Naive thymus-derived CD4-positive, alpha-beta T cell (primary cell): Measurements from ENCODE around the gene CLDND1. TPM values are rescaled to one million over a fixed set of nuclear protein-coding genes. Genes with fewer than 3 reads are reported as not detected.

Experiments
- ATAC-seq: fragments of 150-1000 bp; cut with Tn5 transposase; 2 replicates; pipeline ENCODE4 v1.10.0; 2021; ENCODE audit warnings: mild to moderate bottlenecking, moderate library complexity
- CTCF ChIA-PET: fragments of 350-600 bp; sonication (Branson Sonifier 250); formaldehyde crosslinking; loops from one replicate; lab custom pipeline; 2021; ENCODE audit warnings: antibody characterized with exemption; lab: Charles Lee
- POLR2A ChIA-PET: fragments of 350-600 bp; sonication (Branson Sonifier 250); formaldehyde crosslinking; loops from one replicate; lab custom pipeline; 2021; ENCODE audit warnings: antibody characterized with exemption, inconsistent platforms; lab: Charles Lee
- DNase-seq, 9 donors: peaks; one replicate each; pipeline versions ENCODE4 v3.0.0 to v3.0.0-alpha.2; 2020 to 2022; ENCODE audit warnings: mixed read lengths in 1 of 9
- H3K27ac ChIP-seq: one replicate; pipeline ENCODE4 v1.7.0; 2013; ENCODE audit warnings: mild to moderate bottlenecking, low read depth, low read length, moderate library complexity
- H3K27me3 ChIP-seq, 2 donors: one replicate each; pipeline ENCODE4 v1.7.0; 2013; ENCODE audit warnings: low read length in 2 of 2, mild to moderate bottlenecking in 2 of 2, moderate library complexity in 2 of 2; ENCODE audit not compliant: control insufficient read depth in 2 of 2, insufficient read depth in 2 of 2
- H3K36me3 ChIP-seq, 3 experiments: 1 replicate in 2 of 3; 2 replicates in 1 of 3; pipeline ENCODE4 v1.7.0; 2013; ENCODE audit warnings: low read length in 3 of 3, mild to moderate bottlenecking in 3 of 3, moderate library complexity in 1 of 3; ENCODE audit not compliant: insufficient read depth in 3 of 3, control insufficient read depth in 2 of 3
- H3K4me1 ChIP-seq, 2 donors: one replicate each; pipeline ENCODE4 v1.7.0; 2013; ENCODE audit warnings: low read length in 2 of 2, mild to moderate bottlenecking in 2 of 2, moderate library complexity in 1 of 2; ENCODE audit not compliant: control insufficient read depth in 2 of 2, insufficient read depth in 2 of 2
- H3K4me3 ChIP-seq: 2 replicates; pipeline ENCODE4 v1.7.0; 2013; ENCODE audit warnings: mild to moderate bottlenecking, low read length
- H3K9me3 ChIP-seq, 3 experiments: 1 replicate in 2 of 3; 2 replicates in 1 of 3; pipeline ENCODE4 v1.7.0; 2013; ENCODE audit warnings: low read length in 3 of 3; ENCODE audit not compliant: control insufficient read depth in 2 of 3
- H3K27ac Mint-ChIP-seq, 9 donors: one replicate each; pipeline ENCODE4 v1.8.0; 2020 to 2022; ENCODE audit warnings: mixed read lengths in 9 of 9, mild to moderate bottlenecking in 8 of 9, moderate library complexity in 5 of 9, inconsistent platforms in 2 of 9
- H3K27me3 Mint-ChIP-seq, 5 donors: one replicate each; pipeline ENCODE4 v1.8.0; 2021 to 2022; ENCODE audit warnings: mixed read lengths in 5 of 5, mild to moderate bottlenecking in 1 of 5
- H3K36me3 Mint-ChIP-seq, 5 donors: one replicate each; pipeline ENCODE4 v1.8.0; 2020 to 2022; ENCODE audit warnings: mixed read lengths in 5 of 5, mild to moderate bottlenecking in 3 of 5, inconsistent platforms in 1 of 5
- H3K4me1 Mint-ChIP-seq, 7 donors: one replicate each; pipeline ENCODE4 v1.8.0; 2020 to 2022; ENCODE audit warnings: mixed read lengths in 7 of 7, mild to moderate bottlenecking in 3 of 7, inconsistent platforms in 1 of 7
- H3K4me3 Mint-ChIP-seq, 10 donors: one replicate each; pipeline ENCODE4 v1.8.0; 2020 to 2022; ENCODE audit warnings: mild to moderate bottlenecking in 10 of 10, mixed read lengths in 10 of 10, moderate library complexity in 6 of 10, inconsistent platforms in 2 of 10
- H3K9me3 Mint-ChIP-seq, 11 donors: one replicate each; pipeline ENCODE4 v1.8.0; 2020 to 2022; ENCODE audit warnings: mixed read lengths in 11 of 11, mild to moderate bottlenecking in 4 of 11, inconsistent platforms in 1 of 11, moderate library complexity in 1 of 11
- intact Hi-C, 2 donors: fragments of 100-400 bp; cut with micrococcal nuclease; formaldehyde crosslinking; loops; one replicate each; pipeline ENCODE4 v1.15.1; 2023
- polyA plus RNA-seq, 2 donors: library from polyadenylated mRNA; unstranded; fragments of 300-500 nt; fragmentation: Illumina TruSeq; gene quantifications; one replicate each; pipeline ENCODE4 v1.2.3, GENCODE V29; 2021
- total RNA-seq, 6 experiments: library from RNA in 5 of 6; stranded (reverse) in 5 of 6; gene quantifications; 1 replicate in 5 of 6; 2 replicates in 1 of 6; pipeline ENCODE4 v1.2.3 and lab custom pipeline; 2021 to 2026

Gene CLDND1
- total and polyA plus RNA-seq, 7 experiments from 2014 or later: 40.6 to 478 (median 116) TPM

GRCh38 chr3:98504539-98504938 lies 18.2 kb downstream of the CLDND1 start:
- peaks cover 0 to 17% (median 0%) of the 10 kb centered on the region in 7 donors for H3K4me1 Mint-ChIP-seq
- DNase-seq: no peak
- no peaks in the 10 kb centered on the region for H3K4me1 ChIP-seq
- peaks cover 0 to 3% (median 0%) of the 10 kb centered on the region in 11 donors for H3K9me3 Mint-ChIP-seq
- no peak overlapping the region for H3K27ac ChIP-seq
- intact Hi-C loops: loop anchor here in 1 of 2 donors (2.0 kb wide), 1 partner anchor 14 kb away; no protein-coding TSS in a partner anchor
- H3K36me3 ChIP-seq: peaks cover 0 to 5% (median 0%) of the 10 kb centered on the region in 3 experiments
- ChIA-PET CTCF (no interaction called here), POLR2A (no interaction called here)
- no peaks in the 10 kb centered on the region for H3K27me3 ChIP-seq
- ATAC-seq: no peak
- H3K9me3 ChIP-seq: no peaks in the 10 kb centered on the region
- no peaks in the 10 kb centered on the region for H3K27me3 Mint-ChIP-seq
- no peak overlapping the region for H3K4me3 ChIP-seq
- no peak overlapping the region for H3K27ac Mint-ChIP-seq
- H3K4me3 Mint-ChIP-seq: no peak overlapping the region
- H3K36me3 Mint-ChIP-seq: peaks cover 14 to 50% (median 28%) of the 10 kb centered on the region in 5 donors

- no peaks in the 10 kb centered on the region for H3K27me3 ChIP-seq
- no peaks in the 10 kb centered on the region for H3K4me1 ChIP-seq
- no peak overlapping the region for H3K4me3 Mint-ChIP-seq
- peaks cover 0 to 5% (median 0%) of the 10 kb centered on the region in 3 experiments for H3K36me3 ChIP-seq
- H3K9me3 Mint-ChIP-seq: peaks cover 0 to 2% (median 0%) of the 10 kb centered on the region in 11 donors
- H3K36me3 Mint-ChIP-seq: peaks cover 0 to 34% (median 10%) of the 10 kb centered on the region in 5 donors
- POLR2A ChIA-PET: no interaction called here
- DNase-seq (no peak), ATAC-seq (no peak)
- H3K27ac ChIP-seq: no peak overlapping the region
- CTCF ChIA-PET: interaction anchor here (0.7 kb wide), 1 partner anchor 126 kb away, joined by 3 read pairs; no protein-coding TSS in a partner anchor
- H3K4me3 ChIP-seq: no peak overlapping the region
- H3K9me3 ChIP-seq: no peaks in the 10 kb centered on the region
- H3K27ac Mint-ChIP-seq: no peak overlapping the region
- peaks cover 0 to 2% (median 0%) of the 10 kb centered on the region in 5 donors for H3K27me3 Mint-ChIP-seq
- H3K4me1 Mint-ChIP-seq: peaks cover 0 to 6% (median 0%) of the 10 kb centered on the region in 7 donors
- intact Hi-C loops: no loop called here
Measured at GRCh38 chr3:98501863-98502576, 20.7 kb downstream of the CLDND1 start.

GRCh38 chr3:98501270-98501669 lies 21.4 kb downstream of the CLDND1 start:
- Mint-ChIP-seq H3K4me1 (peaks cover 0 to 6% (median 0%) of the 10 kb centered on the region in 7 donors), H3K9me3 (peaks cover 0 to 2% (median 0%) of the 10 kb centered on the region in 11 donors), H3K27ac (peak overlapping the region in 1 of 9 donors; percentile 74), H3K36me3 (peaks cover 0 to 27% (median 4%) of the 10 kb centered on the region in 5 donors), H3K4me3 (no peak overlapping the region), H3K27me3 (peaks cover 0 to 3% (median 0%) of the 10 kb centered on the region in 5 donors)
- no peak overlapping the region for H3K4me3 ChIP-seq
- H3K27ac ChIP-seq: no peak overlapping the region
- H3K4me1 ChIP-seq: no peaks in the 10 kb centered on the region
- POLR2A ChIA-PET: no interaction called here
- no peaks in the 10 kb centered on the region for H3K9me3 ChIP-seq
- intact Hi-C loops: no loop called here
- ATAC-seq (no peak), DNase-seq (no peak)
- CTCF ChIA-PET: no interaction called here
- H3K36me3 ChIP-seq: no peaks in the 10 kb centered on the region
- H3K27me3 ChIP-seq: no peaks in the 10 kb centered on the region

- POLR2A ChIA-PET: no interaction called here
- ATAC-seq (no peak), DNase-seq (no peak)
- H3K27ac ChIP-seq: no peak overlapping the region
- H3K4me3 ChIP-seq: no peak overlapping the region
- H3K9me3 Mint-ChIP-seq: peaks cover 0 to 2% (median 0%) of the 10 kb centered on the region in 11 donors
- no peaks in the 10 kb centered on the region for H3K27me3 ChIP-seq
- no peak overlapping the region for H3K27ac Mint-ChIP-seq
- CTCF ChIA-PET: no interaction called here
- peaks cover 0 to 23% (median 4%) of the 10 kb centered on the region in 5 donors for H3K36me3 Mint-ChIP-seq
- H3K4me1 Mint-ChIP-seq: peaks cover 0 to 6% (median 0%) of the 10 kb centered on the region in 7 donors
- H3K4me1 ChIP-seq: no peaks in the 10 kb centered on the region
- H3K4me3 Mint-ChIP-seq: no peak overlapping the region
- intact Hi-C loops: no loop called here
- peaks cover 0 to 3% (median 0%) of the 10 kb centered on the region in 5 donors for H3K27me3 Mint-ChIP-seq
- no peaks in the 10 kb centered on the region for H3K36me3 ChIP-seq
- no peaks in the 10 kb centered on the region for H3K9me3 ChIP-seq
Measured at GRCh38 chr3:98500019-98500418, 22.7 kb downstream of the CLDND1 start.

- H3K4me3 Mint-ChIP-seq: no peak within 1 kb of the TSS
- CTCF ChIA-PET: interaction anchor here (0.6 kb wide), 1 partner anchor 1729 kb away, joined by 5 read pairs; no protein-coding TSS in a partner anchor
- ATAC-seq: no peak
- H3K9me3 Mint-ChIP-seq: peaks cover 0 to 2% (median 0%) of the 10 kb centered on the region in 11 donors
- no peak for DNase-seq
- intact Hi-C loops: no loop called here
- H3K27ac Mint-ChIP-seq: no peak within 1 kb of the TSS
- Histone ChIP-seq H3K36me3 (no peaks in the 10 kb centered on the region), H3K27me3 (no peaks in the 10 kb centered on the region), H3K4me3 (no peak within 1 kb of the TSS), H3K27ac (no peak within 1 kb of the TSS), H3K4me1 (no peaks in the 10 kb centered on the region), H3K9me3 (no peaks in the 10 kb centered on the region)
- H3K36me3 Mint-ChIP-seq: peaks cover 0 to 11% (median 0%) of the 10 kb centered on the region in 5 donors
- H3K4me1 Mint-ChIP-seq: no peaks in the 10 kb centered on the region
- H3K27me3 Mint-ChIP-seq: peaks cover 0 to 24% (median 6%) of the 10 kb centered on the region in 5 donors
- POLR2A ChIA-PET: no interaction called here
Measured at GRCh38 chr3:98497381-98497780, 25.3 kb downstream of the CLDND1 start, which contains the start of gene OR5K2. TSS of gene OR5K2 (plus strand) at chr3:98497681. CDS start at chr3:98497681, 0 bp downstream.

- Histone ChIP-seq H3K36me3 (no peaks in the 10 kb centered on the region), H3K4me3 (no peak overlapping the region), H3K9me3 (peaks cover 0 to 11% (median 4%) of the 10 kb centered on the region in 3 experiments), H3K4me1 (no peaks in the 10 kb centered on the region), H3K27ac (no peak overlapping the region), H3K27me3 (no peaks in the 10 kb centered on the region)
- intact Hi-C loops: no loop called here
- DNase-seq (no peak), ATAC-seq (no peak)
- Mint-ChIP-seq H3K4me3 (no peak overlapping the region), H3K27ac (no peak overlapping the region), H3K27me3 (peaks cover 4 to 37% (median 27%) of the 10 kb centered on the region in 5 donors), H3K4me1 (peaks cover 0 to 11% (median 0%) of the 10 kb centered on the region in 7 donors), H3K36me3 (peaks cover 0 to 30% (median 17%) of the 10 kb centered on the region in 5 donors), H3K9me3 (peaks cover 18 to 85% (median 47%) of the 10 kb centered on the region in 11 donors)
- ChIA-PET POLR2A (no interaction called here), CTCF (no interaction called here)
Measured at GRCh38 chr3:98483626-98484025, 39.1 kb downstream of the CLDND1 start.
